Measurements from ENCODE around the gene UPF1.

UPF1 gene

DNA sequence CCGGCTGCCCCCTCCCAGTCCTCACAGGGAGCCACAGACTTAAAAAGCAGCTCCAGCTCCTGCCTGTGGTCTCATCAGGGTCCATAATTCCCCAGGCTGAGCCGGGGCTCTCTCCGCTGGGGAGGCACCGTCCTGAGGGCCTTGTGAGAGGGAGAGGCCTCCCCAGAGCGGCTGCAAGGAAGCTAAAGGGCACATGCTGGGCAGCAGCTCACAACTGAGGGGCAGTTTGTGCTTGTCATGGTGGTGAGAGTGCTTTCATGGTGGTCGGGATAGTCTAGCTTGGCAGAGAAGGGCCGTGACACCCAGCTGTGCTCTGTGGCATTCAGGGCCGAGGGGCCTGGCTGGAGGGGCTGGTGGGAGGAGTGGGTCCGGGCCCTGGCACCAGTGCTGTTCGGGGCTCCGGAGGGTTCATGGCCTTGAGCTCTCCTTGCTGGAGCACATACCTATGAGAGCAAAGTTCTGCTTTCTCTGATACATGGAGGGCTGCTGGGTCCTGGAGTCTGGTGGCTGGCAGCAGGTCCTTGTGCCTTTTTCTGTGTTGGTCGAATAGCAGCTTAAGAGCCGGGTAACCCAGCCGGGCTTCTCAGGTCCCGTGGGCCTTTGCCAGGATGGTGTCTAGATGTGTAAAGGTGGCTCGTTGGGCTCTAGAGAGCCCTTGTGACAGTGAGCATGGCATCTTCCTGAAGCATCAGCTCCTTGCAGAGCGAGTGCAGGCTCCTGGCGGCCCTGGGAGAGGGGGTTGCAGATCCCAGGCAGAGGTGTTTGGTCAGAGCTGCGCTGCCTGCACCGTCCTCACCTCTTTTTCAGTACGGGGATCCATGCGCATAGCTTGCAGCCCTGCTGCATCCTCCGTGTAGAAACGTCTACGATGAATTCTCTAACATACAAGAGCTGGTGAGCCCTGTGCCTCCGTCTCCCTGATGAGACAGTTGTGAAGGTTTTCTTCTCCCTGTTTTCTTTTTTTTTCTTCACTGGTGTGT is 8.8 kb downstream of the UPF1 start:
- Histone ChIP-seq H3K27me3 (no peaks in the 10 kb centered on the region), H3K36me3 (peaks cover 18% of the 10 kb centered on the region), H3K9me3 (no peaks in the 10 kb centered on the region), H3K4me3 (ENCODE audit: low read depth, low read length) (no peak overlapping the region), H3K4me1 (no peaks in the 10 kb centered on the region)
- no peak for TF ChIP-seq CTCF (IDR thresholded peaks at IDR 0.05; ENCODE audit: low read depth, low read length)
- no peak for DNase-seq

DNA sequence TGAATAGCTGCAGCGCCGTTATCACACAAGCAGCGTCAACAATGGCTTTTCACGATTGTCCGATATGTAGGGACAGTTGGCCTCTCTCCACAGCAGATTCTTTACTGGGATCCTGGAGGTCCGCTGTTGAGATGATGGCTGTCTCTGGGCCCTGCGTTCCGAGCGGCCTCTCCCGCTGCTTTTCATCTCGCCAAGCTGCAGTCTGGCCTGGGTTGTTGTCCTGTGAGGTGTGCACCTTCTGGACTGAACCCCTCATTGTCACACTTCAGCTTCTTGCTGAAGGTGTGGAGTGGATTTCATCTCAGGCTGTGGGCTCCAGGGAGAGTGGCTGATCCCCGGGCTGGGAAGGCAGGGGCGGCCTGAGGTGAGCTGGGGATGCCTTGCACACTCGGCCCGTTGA is 9.6 kb downstream of the UPF1 start:
- Histone ChIP-seq H3K4me1 (no peaks in the 10 kb centered on the region; the same call in 1 of the 2 replicates), H3K27me3 (no peaks in the 10 kb centered on the region), H3K4me3 (ENCODE audit: low read depth, low read length) (no peak overlapping the region), H3K36me3 (peaks cover 22% of the 10 kb centered on the region), H3K9me3 (no peaks in the 10 kb centered on the region)
- DNase-seq, result no peak
- no peak for TF ChIP-seq CTCF (IDR thresholded peaks at IDR 0.05; ENCODE audit: low read depth, low read length)

GRCh38 chr19:18842166-18842565 is 10.4 kb downstream of the UPF1 start:
- peaks cover 7% of the 10 kb centered on the region for H3K4me1 ChIP-seq
- H3K27me3 ChIP-seq, result no peaks in the 10 kb centered on the region
- DNase-seq, result no peak
- no peak overlapping the region for H3K4me3 ChIP-seq (ENCODE audit: low read depth, low read length)
- no peak for TF ChIP-seq CTCF (IDR thresholded peaks at IDR 0.05; ENCODE audit: low read depth, low read length)
- peaks cover 23% of the 10 kb centered on the region for H3K36me3 ChIP-seq
- H3K9me3 ChIP-seq, result no peaks in the 10 kb centered on the region

GRCh38 chr19:18843960-18844359 is 12.2 kb downstream of the UPF1 start:
- Histone ChIP-seq H3K4me1 (peaks cover 25% of the 10 kb centered on the region), H3K4me3 (ENCODE audit: low read depth, low read length) (no peak overlapping the region), H3K9me3 (no peaks in the 10 kb centered on the region), H3K36me3 (peaks cover 21% of the 10 kb centered on the region), H3K27me3 (no peaks in the 10 kb centered on the region)
- no peak for TF ChIP-seq CTCF (IDR thresholded peaks at IDR 0.05; ENCODE audit: low read depth, low read length)
- DNase-seq, result no peak

DNA sequence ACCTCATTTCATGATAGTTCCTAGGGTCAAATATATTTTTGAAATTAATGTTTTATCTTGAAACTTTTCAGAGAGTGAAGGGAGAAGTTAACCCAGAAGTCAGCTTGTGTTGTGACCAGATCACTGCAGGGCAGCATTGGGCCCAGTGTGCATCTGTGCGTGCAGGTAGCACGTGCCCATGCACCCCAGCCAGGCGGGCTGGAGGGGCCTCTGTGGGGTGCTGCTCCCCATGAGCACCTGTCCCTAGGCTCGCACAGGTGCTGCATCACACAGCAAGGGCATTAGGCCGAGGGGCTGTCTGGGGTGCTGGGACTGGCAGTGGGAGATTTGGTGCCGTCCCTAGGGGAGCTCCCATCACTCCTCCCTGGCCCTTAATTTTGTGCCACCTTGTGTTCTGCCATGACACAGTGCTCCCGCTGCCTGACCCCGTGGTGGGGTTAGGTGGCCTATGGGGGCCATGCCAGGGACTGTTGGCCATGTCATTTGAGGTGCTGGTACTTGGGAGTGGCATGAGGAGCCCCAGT is 13.1 kb downstream of the UPF1 start:
- no peak for DNase-seq
- H3K4me1 ChIP-seq, result peaks cover 34% of the 10 kb centered on the region
- no peak overlapping the region for H3K4me3 ChIP-seq (ENCODE audit: low read depth, low read length)
- peaks cover 22% of the 10 kb centered on the region for H3K36me3 ChIP-seq
- H3K27me3 ChIP-seq, result no peaks in the 10 kb centered on the region
- TF ChIP-seq CTCF (IDR thresholded peaks at IDR 0.05; ENCODE audit: low read depth, low read length), result no peak
- no peaks in the 10 kb centered on the region for H3K9me3 ChIP-seq

DNA sequence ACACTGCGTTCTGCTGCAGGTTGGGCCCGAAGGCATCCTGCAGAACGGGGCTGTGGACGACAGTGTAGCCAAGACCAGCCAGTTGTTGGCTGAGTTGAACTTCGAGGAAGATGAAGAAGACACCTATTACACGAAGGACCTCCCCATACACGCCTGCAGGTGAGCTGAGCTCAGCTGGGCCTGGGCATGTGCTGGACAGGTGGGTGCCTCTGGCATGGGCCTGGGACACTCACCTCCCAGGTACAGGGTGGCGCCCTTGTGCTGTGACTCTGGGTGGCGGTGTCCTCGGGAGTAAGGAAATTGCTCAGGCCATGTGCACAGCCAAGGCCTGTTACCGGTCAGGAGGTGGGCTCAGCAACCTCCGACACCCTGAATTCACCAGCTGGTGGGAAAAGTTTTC is 14.2 kb downstream of the UPF1 start:
- TF ChIP-seq CTCF (IDR thresholded peaks at IDR 0.05; ENCODE audit: low read depth, low read length), result no peak
- DNase-seq, result no peak

More for the DNA sequence above, 14.2 kb downstream of the UPF1 start:
- no peaks in the 10 kb centered on the region for H3K27me3 ChIP-seq
- peaks cover 33% of the 10 kb centered on the region for H3K36me3 ChIP-seq
- H3K9me3 ChIP-seq, result no peaks in the 10 kb centered on the region
- H3K4me1 ChIP-seq, result peaks cover 43% of the 10 kb centered on the region
- no peak overlapping the region for H3K4me3 ChIP-seq (ENCODE audit: low read depth, low read length)

Measured in BE2C (cell line).